Measurements from ENCODE around the gene ARTN.

Gene ARTN

DNA sequence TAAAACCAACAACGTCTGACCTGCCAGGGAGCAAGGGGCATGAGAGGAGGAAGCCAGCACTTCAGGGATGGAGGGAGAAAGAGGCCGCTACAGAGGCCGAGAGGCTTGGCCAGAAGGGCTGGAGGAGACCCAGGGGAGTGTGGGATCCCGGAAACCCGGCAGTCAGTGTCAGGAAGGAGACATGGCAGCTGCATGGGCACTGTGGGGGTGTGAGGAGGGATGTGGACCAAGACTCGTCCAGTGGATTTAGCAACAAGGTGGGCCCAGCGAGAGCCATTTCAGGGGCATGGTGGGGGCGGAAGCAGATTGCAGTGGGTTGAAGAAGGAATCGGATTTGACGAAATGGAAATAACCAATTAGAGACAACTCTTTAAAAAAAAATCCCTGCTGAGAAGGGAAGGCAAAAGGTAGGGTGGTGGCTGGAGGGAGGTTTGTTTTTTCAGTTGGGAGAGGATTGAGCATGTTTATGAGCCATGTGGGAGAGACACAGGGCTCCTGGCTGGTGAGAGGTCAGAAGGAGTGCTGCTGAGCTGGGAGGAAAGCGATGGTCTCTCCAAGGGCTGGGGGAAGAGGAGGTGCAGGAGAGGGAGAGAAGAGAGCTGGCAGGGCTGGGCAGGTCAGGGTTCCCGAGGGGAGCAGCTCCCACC is 49.8 kb downstream of the ARTN start:
- DNase-seq (ENCODE audit: low read depth in 4 of 4, low spot score in 1 of 4): no peak

DNA sequence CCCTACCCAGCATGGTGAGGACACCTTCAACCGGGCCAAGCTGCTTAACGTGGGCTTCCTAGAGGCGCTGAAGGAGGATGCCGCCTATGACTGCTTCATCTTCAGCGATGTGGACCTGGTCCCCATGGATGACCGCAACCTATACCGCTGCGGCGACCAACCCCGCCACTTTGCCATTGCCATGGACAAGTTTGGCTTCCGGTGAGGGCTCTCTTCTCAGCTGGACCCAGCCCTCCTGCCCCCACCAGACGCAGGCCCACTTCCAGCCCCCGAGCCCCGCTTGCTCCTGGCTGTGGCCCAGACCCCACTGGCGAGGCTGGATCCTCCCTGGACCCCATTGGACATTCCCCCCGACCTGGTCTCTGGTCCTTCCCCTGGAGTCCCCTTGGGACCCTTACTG is 51.3 kb downstream of the ARTN start:
- DNase-seq (ENCODE audit: low read depth in 4 of 4, low spot score in 1 of 4): no peak

DNA sequence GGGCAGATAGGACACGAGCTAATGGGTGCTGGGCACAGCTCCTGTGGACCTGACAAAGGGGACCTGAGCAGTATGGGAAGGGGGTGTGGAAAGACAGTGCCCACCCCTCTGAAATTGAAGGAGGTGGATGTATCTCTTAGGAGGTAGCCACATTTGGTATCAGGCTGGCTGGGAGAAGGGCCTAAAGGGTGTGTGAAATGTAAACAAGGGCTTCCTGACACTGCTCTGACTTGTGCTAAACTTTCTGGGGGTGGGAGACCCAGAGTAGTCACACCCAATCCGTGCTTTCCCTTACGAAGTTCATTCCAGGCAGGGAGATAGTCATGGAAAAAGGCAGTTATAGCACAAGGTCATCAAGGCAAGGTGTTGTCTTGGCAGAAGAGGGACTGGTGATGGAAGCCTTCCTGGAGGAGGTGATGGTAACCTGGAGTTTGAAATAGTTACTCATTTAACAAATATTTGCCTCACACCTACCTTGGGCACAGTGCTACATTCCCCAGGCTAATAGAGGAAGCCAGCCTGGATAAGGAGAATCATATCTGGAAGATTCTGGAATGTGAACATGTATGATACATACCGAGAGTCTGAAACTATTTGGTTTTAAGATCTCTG is 52.5 kb downstream of the ARTN start:
- DNase-seq (ENCODE audit: low read depth in 4 of 4, low spot score in 1 of 4): no peak

DNA sequence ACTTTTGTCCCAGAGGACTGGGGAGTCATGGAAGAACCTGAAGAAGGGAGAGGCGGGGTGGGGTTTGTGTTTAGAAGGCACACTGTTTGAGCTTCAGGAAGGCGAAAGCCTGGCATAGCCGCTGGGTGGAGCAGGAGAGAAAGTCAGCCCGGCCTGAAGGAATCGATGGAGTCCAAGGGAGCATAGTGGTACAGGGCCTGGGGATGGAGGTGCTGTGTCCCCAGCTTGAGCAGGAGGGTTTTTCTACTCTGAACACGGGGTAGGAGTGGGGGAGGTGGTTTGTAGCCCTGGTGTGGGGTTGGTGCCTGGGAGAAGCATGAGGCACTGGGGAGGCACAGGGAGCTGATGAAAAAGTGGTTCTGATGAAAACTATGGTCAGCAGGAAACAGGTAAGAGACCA is 53.1 kb downstream of the ARTN start:
- no peak for DNase-seq (ENCODE audit: low read depth in 4 of 4, low spot score in 1 of 4)

Data from stimulated activated CD4-positive, alpha-beta T cell treated with anti-CD3 and anti-CD28 coated beads, Interleukin-1b, Interleukin-23, amount 100 ng/mL, for 24 hours (primary cell).